Measurements from ENCODE around the gene GALNT2.

Gene GALNT2

DNA sequence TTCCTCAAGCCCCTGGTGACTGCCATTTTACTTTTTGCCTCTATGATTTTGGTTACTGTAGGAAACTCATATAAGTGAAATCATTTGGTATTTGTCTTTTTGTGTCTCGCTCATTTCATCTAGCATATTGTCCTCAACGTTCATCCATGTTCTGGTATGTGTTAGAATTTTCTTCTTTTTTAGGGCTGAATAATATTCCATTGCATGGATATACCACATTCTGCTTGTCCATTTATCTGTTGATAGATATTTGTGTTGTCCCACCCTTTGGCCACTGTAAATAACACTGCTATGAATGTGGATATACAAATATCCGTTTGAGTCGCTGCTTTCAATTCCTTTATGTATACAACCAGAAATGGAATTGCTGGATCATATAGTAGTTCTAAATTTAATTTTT lies 4.5 kb upstream of the GALNT2 start:
- Histone ChIP-seq H2BK5ac (ENCODE audit: low read length) (no peak overlapping the region), H3K9ac (ENCODE audit: low read depth, low read length, poor library complexity) (no peak overlapping the region), H4K91ac (ENCODE audit: low read depth, low read length, poor library complexity) (no peak overlapping the region), H2AK5ac (ENCODE audit: low read depth, low read length) (no peak overlapping the region), H4K8ac (ENCODE audit: low read depth, low read length) (no peak overlapping the region), H2BK15ac (ENCODE audit: low read length) (no peak overlapping the region), H3K23ac (ENCODE audit: low read depth, low read length, poor library complexity) (no peak overlapping the region), H2BK120ac (ENCODE audit: low read depth, low read length) (no peak overlapping the region), H3K4me1 (ENCODE audit: control insufficient read depth in 2 of 2, insufficient read depth in 1 of 2, low read depth in 1 of 2, low read length in 2 of 2) (peaks cover 0 to 6% of the 10 kb centered on the region in 2 donors), H3K14ac (ENCODE audit: low read length) (no peak overlapping the region), H3K27me3 (ENCODE audit: control insufficient read depth in 3 of 3, insufficient read depth in 3 of 3, low read depth in 1 of 3, low read length in 3 of 3) (no peaks in the 10 kb centered on the region), H3K27ac (replicated peaks; ENCODE audit: low read length) (no peak overlapping the region), H3K4me2 (ENCODE audit: insufficient read depth, low read length, poor library complexity, severe bottlenecking) (no peak overlapping the region), H3K79me1 (ENCODE audit: low read depth, low read length) (no peaks in the 10 kb centered on the region), H3K4ac (ENCODE audit: low read length) (no peak overlapping the region), H3K18ac (ENCODE audit: low read length) (no peak overlapping the region), H3K4me3 (ENCODE audit: low read length in 2 of 2) (no peak overlapping the region), H2BK12ac (ENCODE audit: low read length) (no peak overlapping the region), H3K9me3 (replicated peaks in 1 of 2; ENCODE audit: control insufficient read depth in 2 of 2, insufficient read depth in 1 of 2, low read depth in 1 of 2, low read length in 2 of 2) (peaks cover 0 to 10% of the 10 kb centered on the region in 2 donors), H3K36me3 (replicated peaks in 1 of 2; ENCODE audit: control insufficient read depth in 2 of 2, insufficient read depth in 2 of 2, low read length in 2 of 2) (no peaks in the 10 kb centered on the region), H2AFZ (ENCODE audit: low read length) (no peak overlapping the region)
- WGBS, 2 donors (ENCODE audit: extremely low coverage in 2 of 2, insufficient read length in 2 of 2, insufficient replicate concordance in 1 of 2), result no CpG with 5 or more reads among the region's 4 CpGs
- DNase-seq (ENCODE audit: low spot score), result no peak

- Histone ChIP-seq H3K9me3 (replicated peaks in 1 of 2; ENCODE audit: control insufficient read depth in 2 of 2, insufficient read depth in 1 of 2, low read depth in 1 of 2, low read length in 2 of 2) (peaks cover 0 to 10% of the 10 kb centered on the region in 2 donors), H4K8ac (ENCODE audit: low read depth, low read length) (no peak overlapping the region), H3K79me1 (ENCODE audit: low read depth, low read length) (no peaks in the 10 kb centered on the region), H3K4me2 (ENCODE audit: insufficient read depth, low read length, poor library complexity, severe bottlenecking) (no peak overlapping the region), H2AFZ (ENCODE audit: low read length) (no peak overlapping the region), H3K27me3 (ENCODE audit: control insufficient read depth in 3 of 3, insufficient read depth in 3 of 3, low read depth in 1 of 3, low read length in 3 of 3) (no peaks in the 10 kb centered on the region), H4K91ac (ENCODE audit: low read depth, low read length, poor library complexity) (no peak overlapping the region), H3K4me1 (ENCODE audit: control insufficient read depth in 2 of 2, insufficient read depth in 1 of 2, low read depth in 1 of 2, low read length in 2 of 2) (peaks cover 4 to 10% of the 10 kb centered on the region in 2 donors), H2BK15ac (ENCODE audit: low read length) (no peak overlapping the region), H3K4ac (ENCODE audit: low read length) (no peak overlapping the region), H3K4me3 (ENCODE audit: low read length in 2 of 2) (no peak overlapping the region), H3K9ac (ENCODE audit: low read depth, low read length, poor library complexity) (no peak overlapping the region), H3K23ac (ENCODE audit: low read depth, low read length, poor library complexity) (no peak overlapping the region), H3K18ac (ENCODE audit: low read length) (no peak overlapping the region), H3K14ac (ENCODE audit: low read length) (no peak overlapping the region), H2BK120ac (ENCODE audit: low read depth, low read length) (no peak overlapping the region), H2BK5ac (ENCODE audit: low read length) (no peak overlapping the region), H3K36me3 (replicated peaks in 1 of 2; ENCODE audit: control insufficient read depth in 2 of 2, insufficient read depth in 2 of 2, low read length in 2 of 2) (no peaks in the 10 kb centered on the region), H2AK5ac (ENCODE audit: low read depth, low read length) (no peak overlapping the region), H3K27ac (replicated peaks; ENCODE audit: low read length) (no peak overlapping the region), H2BK12ac (ENCODE audit: low read length) (no peak overlapping the region)
- DNase-seq (ENCODE audit: low spot score), result no peak
- WGBS, 2 donors (ENCODE audit: extremely low coverage in 2 of 2, insufficient read length in 2 of 2, insufficient replicate concordance in 1 of 2), result no CpG with 5 or more reads among the region's 6 CpGs
Observed at GRCh38 chr1:230064283-230064682, 2.8 kb upstream of the GALNT2 start.

DNA sequence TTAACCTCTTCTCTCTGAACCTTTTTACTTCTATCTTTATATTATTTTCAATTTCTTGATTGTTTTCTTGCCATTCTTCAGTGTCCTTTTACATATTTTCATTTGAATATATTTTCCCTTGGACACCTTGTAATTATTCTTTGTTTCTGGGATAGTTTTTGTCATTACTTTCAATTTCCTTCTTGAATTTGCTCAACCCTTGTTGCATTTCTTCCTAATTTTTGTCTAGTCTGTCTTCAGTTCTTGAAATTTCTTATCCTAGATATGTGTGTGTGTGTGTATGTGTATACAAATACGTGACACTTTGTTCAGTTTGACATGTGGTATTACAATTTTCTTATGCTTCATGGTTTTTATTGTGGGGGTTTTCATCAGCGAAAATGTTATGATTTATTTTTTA lies 1.9 kb upstream of the GALNT2 start:
- H2BK5ac ChIP-seq (ENCODE audit: low read length), result no peak overlapping the region
- no peak overlapping the region for H2AFZ ChIP-seq (ENCODE audit: low read length)
- no peak overlapping the region for H3K9ac ChIP-seq (ENCODE audit: low read depth, low read length, poor library complexity)
- DNase-seq (ENCODE audit: low spot score), result no peak
- no peak overlapping the region for H3K14ac ChIP-seq (ENCODE audit: low read length)
- H3K36me3 ChIP-seq (replicated peaks in 1 of 2; ENCODE audit: control insufficient read depth in 2 of 2, insufficient read depth in 2 of 2, low read length in 2 of 2), result no peaks in the 10 kb centered on the region
- no peak overlapping the region for H3K18ac ChIP-seq (ENCODE audit: low read length)
- no peak overlapping the region for H3K4me3 ChIP-seq (ENCODE audit: low read length in 2 of 2)
- no peak overlapping the region for H2AK5ac ChIP-seq (ENCODE audit: low read depth, low read length)
- H4K8ac ChIP-seq (ENCODE audit: low read depth, low read length), result no peak overlapping the region
- peaks cover 2% of the 10 kb centered on the region for H3K79me1 ChIP-seq (ENCODE audit: low read depth, low read length)
- H2BK120ac ChIP-seq (ENCODE audit: low read depth, low read length), result no peak overlapping the region
- no peak overlapping the region for H3K4ac ChIP-seq (ENCODE audit: low read length)
- no peak overlapping the region for H4K91ac ChIP-seq (ENCODE audit: low read depth, low read length, poor library complexity)
- H3K4me1 ChIP-seq (ENCODE audit: control insufficient read depth in 2 of 2, insufficient read depth in 1 of 2, low read depth in 1 of 2, low read length in 2 of 2), result peaks cover 6 to 18% of the 10 kb centered on the region in 2 donors
- no peak overlapping the region for H2BK12ac ChIP-seq (ENCODE audit: low read length)
- H3K9me3 ChIP-seq (replicated peaks in 1 of 2; ENCODE audit: control insufficient read depth in 2 of 2, insufficient read depth in 1 of 2, low read depth in 1 of 2, low read length in 2 of 2), result peaks cover 0 to 10% of the 10 kb centered on the region in 2 donors
- H3K27ac ChIP-seq (replicated peaks; ENCODE audit: low read length), result no peak overlapping the region
- WGBS, 2 donors (ENCODE audit: extremely low coverage in 2 of 2, insufficient read length in 2 of 2, insufficient replicate concordance in 1 of 2), result no CpG with 5 or more reads among the region's 2 CpGs
- no peak overlapping the region for H2BK15ac ChIP-seq (ENCODE audit: low read length)
- H3K27me3 ChIP-seq (ENCODE audit: control insufficient read depth in 3 of 3, insufficient read depth in 3 of 3, low read depth in 1 of 3, low read length in 3 of 3), result no peaks in the 10 kb centered on the region
- H3K4me2 ChIP-seq (ENCODE audit: insufficient read depth, low read length, poor library complexity, severe bottlenecking), result no peak overlapping the region
- no peak overlapping the region for H3K23ac ChIP-seq (ENCODE audit: low read depth, low read length, poor library complexity)

DNA sequence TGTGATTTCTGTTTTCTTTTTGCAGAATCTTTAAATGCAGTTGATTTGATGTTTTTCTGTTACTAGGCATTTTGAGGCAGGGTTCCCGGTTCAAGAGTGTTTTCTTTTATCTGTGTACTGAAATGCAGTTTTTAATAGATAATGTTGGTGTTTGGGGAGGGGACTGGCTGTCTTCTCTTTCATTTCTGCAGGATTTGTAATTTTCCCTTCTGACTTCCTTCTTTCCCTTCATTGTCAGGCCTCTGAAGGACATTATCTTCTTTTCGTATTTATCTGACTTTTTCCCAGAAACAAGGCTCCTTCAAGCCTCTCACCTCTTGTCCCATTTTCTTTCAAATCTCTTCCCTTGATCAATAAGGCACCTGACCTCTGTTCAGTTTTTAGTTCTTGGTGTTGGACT lies 1.5 kb upstream of the GALNT2 start:
- peaks cover 2% of the 10 kb centered on the region for H3K79me1 ChIP-seq (ENCODE audit: low read depth, low read length)
- H3K27ac ChIP-seq (replicated peaks; ENCODE audit: low read length), result no peak overlapping the region
- H3K4me3 ChIP-seq (ENCODE audit: low read length in 2 of 2), result no peak overlapping the region
- no peaks in the 10 kb centered on the region for H3K27me3 ChIP-seq (ENCODE audit: control insufficient read depth in 3 of 3, insufficient read depth in 3 of 3, low read depth in 1 of 3, low read length in 3 of 3)
- no peak overlapping the region for H4K8ac ChIP-seq (ENCODE audit: low read depth, low read length)
- H4K91ac ChIP-seq (ENCODE audit: low read depth, low read length, poor library complexity), result no peak overlapping the region
- no peak overlapping the region for H2BK5ac ChIP-seq (ENCODE audit: low read length)
- no peak overlapping the region for H2BK15ac ChIP-seq (ENCODE audit: low read length)
- H3K9ac ChIP-seq (ENCODE audit: low read depth, low read length, poor library complexity), result no peak overlapping the region
- no peak for DNase-seq (ENCODE audit: low spot score)
- no peak overlapping the region for H2BK120ac ChIP-seq (ENCODE audit: low read depth, low read length)
- no peak overlapping the region for H3K23ac ChIP-seq (ENCODE audit: low read depth, low read length, poor library complexity)
- no peak overlapping the region for H3K4ac ChIP-seq (ENCODE audit: low read length)
- H3K4me1 ChIP-seq (ENCODE audit: control insufficient read depth in 2 of 2, insufficient read depth in 1 of 2, low read depth in 1 of 2, low read length in 2 of 2), result peaks cover 6 to 18% of the 10 kb centered on the region in 2 donors
- H3K9me3 ChIP-seq (replicated peaks in 1 of 2; ENCODE audit: control insufficient read depth in 2 of 2, insufficient read depth in 1 of 2, low read depth in 1 of 2, low read length in 2 of 2), result peaks cover 0 to 10% of the 10 kb centered on the region in 2 donors
- no peak overlapping the region for H2BK12ac ChIP-seq (ENCODE audit: low read length)
- H3K4me2 ChIP-seq (ENCODE audit: insufficient read depth, low read length, poor library complexity, severe bottlenecking), result no peak overlapping the region
- H3K14ac ChIP-seq (ENCODE audit: low read length), result no peak overlapping the region
- H3K18ac ChIP-seq (ENCODE audit: low read length), result no peak overlapping the region
- H2AFZ ChIP-seq (ENCODE audit: low read length), result peak overlapping the region; percentile 88
- no CpG with 5 or more reads among the region's 2 CpGs for WGBS, 2 donors (ENCODE audit: extremely low coverage in 2 of 2, insufficient read length in 2 of 2, insufficient replicate concordance in 1 of 2)
- no peak overlapping the region for H2AK5ac ChIP-seq (ENCODE audit: low read depth, low read length)
- H3K36me3 ChIP-seq (replicated peaks in 1 of 2; ENCODE audit: control insufficient read depth in 2 of 2, insufficient read depth in 2 of 2, low read length in 2 of 2), result no peaks in the 10 kb centered on the region

Measured in neuronal stem cell (in vitro differentiated cells).